ENCODE results near the gene WDR77.

WDR77 gene

DNA sequence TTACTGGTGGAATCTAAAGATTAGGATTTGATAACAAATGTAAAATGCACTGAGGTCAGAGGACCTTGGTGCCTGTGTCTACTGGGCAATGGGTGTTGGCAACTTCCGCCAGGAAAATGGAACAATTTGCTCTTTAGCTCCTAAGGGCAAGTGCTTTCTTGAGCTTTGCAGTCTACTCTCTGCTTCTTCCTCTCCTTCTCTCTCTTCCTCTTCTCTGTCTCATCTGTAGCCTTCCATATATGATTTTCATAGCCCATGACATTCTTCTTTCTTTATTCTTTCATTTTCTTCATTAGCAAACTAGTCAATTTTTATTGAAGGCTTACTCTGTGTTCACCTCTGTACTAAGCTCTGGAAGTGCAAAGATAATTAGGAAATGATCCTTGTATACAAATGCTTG, 57.0 kb downstream of the WDR77 start:
- Histone ChIP-seq H3K4me3 (replicated peaks; ENCODE audit: low read depth, low read length) (no peak overlapping the region), H3K36me3 (ENCODE audit: control insufficient read depth, insufficient read depth, low read length) (no peaks in the 10 kb centered on the region), H3K27me3 (replicated peaks; ENCODE audit: control insufficient read depth, insufficient read depth, low read length) (no peaks in the 10 kb centered on the region)
- TF ChIP-seq, protein P1, sequence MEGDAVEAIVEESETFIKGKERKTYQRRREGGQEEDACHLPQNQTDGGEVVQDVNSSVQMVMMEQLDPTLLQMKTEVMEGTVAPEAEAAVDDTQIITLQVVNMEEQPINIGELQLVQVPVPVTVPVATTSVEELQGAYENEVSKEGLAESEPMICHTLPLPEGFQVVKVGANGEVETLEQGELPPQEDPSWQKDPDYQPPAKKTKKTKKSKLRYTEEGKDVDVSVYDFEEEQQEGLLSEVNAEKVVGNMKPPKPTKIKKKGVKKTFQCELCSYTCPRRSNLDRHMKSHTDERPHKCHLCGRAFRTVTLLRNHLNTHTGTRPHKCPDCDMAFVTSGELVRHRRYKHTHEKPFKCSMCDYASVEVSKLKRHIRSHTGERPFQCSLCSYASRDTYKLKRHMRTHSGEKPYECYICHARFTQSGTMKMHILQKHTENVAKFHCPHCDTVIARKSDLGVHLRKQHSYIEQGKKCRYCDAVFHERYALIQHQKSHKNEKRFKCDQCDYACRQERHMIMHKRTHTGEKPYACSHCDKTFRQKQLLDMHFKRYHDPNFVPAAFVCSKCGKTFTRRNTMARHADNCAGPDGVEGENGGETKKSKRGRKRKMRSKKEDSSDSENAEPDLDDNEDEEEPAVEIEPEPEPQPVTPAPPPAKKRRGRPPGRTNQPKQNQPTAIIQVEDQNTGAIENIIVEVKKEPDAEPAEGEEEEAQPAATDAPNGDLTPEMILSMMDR (IDR thresholded peaks at IDR 0.05; ENCODE audit: insufficient read depth, low read length, poor library complexity, severe bottlenecking), result no peak
- no peak for DNase-seq (ENCODE audit: extremely low read depth, insufficient read length)
